Ammon's horn (tissue), 1 donor: Measurements from ENCODE around the gene EIF4E2.
A peak's percentile ranks its signal among the peaks of the same experiment; 100 is the strongest.
"Not testable (repeated sequence)": the region's sequence is repeated elsewhere in the genome, so short reads cannot be mapped to it uniquely, and the experiment has no call there.

ENCODE experiments used
- DNase-seq: peaks from one replicate; pipeline ENCODE4 v3.0.0-alpha.2; 2016; ENCODE audit warnings: low spot score

EIF4E2 gene

GRCh38 chr2:232522623-232523401, 27.7 kb upstream of the EIF4E2 start:
- DNase-seq = no peak

- DNase-seq = no peak
These were observed 27.1 kb upstream of the EIF4E2 start for GRCh38 chr2:232523402-232523681.

GRCh38 chr2:232523682-232524597, 26.5 kb upstream of the EIF4E2 start:
- peak; percentile 50 for DNase-seq

DNA sequence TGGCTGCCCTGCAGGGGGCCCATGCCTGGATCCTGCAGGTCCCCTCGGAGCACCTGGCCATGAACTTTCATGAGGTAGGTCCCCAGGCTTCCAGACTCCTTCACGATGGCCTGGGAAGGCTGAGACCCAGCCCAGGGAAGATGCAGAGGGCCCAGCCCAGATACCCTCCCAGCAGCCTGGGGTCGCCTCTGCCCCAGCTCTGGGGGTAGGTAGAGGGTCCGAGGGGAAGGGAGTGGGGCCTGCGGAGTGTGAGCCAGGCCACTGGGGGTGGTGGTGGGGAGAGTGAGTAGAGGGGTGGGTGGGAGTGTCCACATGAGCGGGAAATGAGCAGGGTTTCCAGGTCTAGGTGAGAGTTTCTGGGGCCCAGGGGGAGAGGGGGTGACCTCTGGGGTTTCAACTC, 25.7 kb upstream of the EIF4E2 start:
- no peak for DNase-seq

GRCh38 chr2:232525199-232525598, 25.3 kb upstream of the EIF4E2 start:
- no peak for DNase-seq

- DNase-seq = peak; percentile 50
These were observed 24.6 kb upstream of the EIF4E2 start, which contains the start of gene CHRND for GRCh38 chr2:232525791-232526371. Gene CHRND, plus strand, starts transcription at chr2:232526160. Its CDS starts 56 bp downstream, at chr2:232526216.

GRCh38 chr2:232526372-232526941, 24.0 kb upstream of the EIF4E2 start:
- DNase-seq = no peak

DNA sequence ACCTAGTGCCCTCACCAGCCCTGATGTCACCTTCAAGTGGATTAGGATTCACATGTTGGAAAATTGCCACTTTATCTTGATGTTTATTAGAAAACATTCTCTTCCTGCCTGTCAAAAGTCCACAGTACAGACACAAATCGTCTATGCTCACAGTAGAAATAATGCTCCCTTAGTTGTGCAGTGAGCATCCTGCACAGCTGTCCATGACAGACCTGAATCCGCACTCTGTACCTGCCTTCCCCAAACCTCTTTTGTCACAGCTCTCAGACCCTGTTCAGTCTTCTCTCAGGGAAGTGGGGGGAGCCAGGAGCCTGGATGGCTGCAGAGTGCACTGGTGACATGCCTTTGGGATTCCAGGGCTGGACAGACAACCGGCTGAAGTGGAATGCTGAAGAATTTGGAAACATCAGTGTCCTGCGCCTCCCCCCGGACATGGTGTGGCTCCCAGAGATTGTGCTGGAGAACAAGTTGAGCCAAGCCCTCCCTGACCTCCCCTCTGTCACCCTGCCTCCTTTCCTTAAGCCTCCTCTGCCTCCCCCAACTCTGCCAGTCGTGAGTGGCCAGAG, 22.5 kb upstream of the EIF4E2 start:
- DNase-seq = no peak

DNA sequence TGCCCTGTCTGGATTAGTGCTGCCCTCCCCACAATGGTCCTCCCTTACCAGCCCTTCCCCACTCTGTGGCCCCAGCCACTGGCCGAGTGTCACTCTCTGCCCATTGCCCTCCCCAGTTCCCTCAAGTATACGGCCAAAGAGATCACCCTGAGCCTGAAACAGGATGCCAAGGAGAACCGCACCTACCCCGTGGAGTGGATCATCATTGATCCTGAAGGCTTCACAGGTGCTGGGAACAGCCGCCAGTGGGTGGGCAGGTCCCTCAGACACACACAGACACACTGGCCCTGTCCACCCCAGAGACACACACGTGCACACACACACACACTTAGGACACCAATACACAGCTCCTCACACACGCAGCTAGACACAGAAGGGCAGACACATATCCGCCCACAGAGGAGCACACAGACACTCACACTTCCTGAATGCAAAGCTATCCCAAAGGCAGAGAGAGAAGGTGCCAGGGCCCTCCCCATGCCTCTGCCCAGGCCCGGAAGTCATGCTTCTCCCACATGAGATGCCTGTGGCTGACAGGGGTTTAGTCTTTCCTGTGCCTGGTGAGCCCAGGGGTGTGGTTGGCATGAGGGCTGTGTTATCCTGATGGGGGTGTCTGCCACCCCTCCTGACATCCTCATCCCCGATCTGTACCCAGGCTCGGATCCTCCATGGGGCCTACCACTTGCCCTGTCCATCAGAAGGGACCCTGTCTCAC, 21.6 kb upstream of the EIF4E2 start:
- DNase-seq = peak; percentile 29

- DNase-seq = no peak
These were observed 20.5 kb upstream of the EIF4E2 start for GRCh38 chr2:232529806-232530547.

DNA sequence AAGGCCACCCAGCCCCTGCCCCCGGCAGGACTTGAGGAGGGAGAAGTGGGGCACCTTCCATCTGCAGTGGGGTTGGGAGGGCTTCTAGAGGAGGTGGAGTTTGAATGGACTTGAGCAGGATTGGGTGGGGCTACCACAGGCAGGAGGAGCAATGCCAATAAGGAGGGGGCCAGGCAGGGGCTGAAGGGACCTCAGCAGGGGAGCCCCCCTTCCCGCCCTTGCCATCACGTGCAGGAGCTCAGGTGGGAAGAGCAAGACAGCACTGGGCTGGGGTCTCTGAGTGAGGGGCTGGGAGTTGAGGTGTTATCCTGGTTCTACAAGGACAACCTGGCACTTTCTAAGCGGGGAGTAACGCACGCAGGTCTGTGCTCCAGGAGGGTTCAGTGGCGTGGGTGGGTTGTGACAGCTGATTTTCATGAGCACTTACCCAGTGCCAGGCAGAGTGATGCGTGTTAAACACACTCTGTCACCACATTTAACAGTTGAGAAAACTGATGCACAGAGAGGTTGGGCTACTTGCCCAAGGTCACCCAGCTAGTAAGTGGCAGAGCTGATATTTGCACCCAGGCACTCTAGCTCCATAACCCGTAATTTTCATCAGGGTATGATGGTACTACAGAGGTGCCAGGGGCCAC, 19.7 kb upstream of the EIF4E2 start:
- DNase-seq = no peak

GRCh38 chr2:232532419-232532818, 18.1 kb upstream of the EIF4E2 start:
- no peak for DNase-seq

GRCh38 chr2:232532821-232533220, 17.7 kb upstream of the EIF4E2 start:
- not testable (repeated sequence) for DNase-seq

DNA sequence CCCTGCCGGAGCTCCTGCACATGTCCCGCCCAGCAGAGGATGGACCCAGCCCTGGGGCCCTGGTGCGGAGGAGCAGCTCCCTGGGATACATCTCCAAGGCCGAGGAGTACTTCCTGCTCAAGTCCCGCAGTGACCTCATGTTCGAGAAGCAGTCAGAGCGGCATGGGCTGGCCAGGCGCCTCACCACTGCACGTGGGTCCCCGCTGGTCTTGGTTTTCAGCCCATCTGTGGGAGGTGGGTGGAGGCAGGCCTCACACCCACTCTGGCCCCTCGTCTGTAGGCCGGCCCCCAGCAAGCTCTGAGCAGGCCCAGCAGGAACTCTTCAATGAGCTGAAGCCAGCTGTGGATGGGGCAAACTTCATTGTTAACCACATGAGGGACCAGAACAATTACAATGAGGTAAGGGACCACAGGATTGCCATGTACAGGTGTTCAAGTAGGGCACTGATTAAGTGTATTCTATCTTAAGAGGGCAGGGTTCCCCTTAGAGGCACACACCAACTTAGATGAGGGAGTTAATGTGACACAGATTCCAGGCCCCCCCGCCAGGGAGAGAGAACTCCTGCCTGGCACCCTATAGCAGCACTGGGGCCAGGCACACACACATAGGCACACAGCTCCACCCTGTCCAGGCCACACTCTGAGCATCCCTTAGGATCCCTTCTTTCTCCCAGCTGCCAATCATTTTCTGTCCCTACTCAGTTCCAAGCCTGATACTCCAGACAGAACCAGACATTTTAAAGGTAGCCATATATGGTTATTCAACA, 16.4 kb upstream of the EIF4E2 start:
- no peak for DNase-seq

- DNase-seq = no peak
These were observed 15.4 kb upstream of the EIF4E2 start for GRCh38 chr2:232534940-232535651.

DNA sequence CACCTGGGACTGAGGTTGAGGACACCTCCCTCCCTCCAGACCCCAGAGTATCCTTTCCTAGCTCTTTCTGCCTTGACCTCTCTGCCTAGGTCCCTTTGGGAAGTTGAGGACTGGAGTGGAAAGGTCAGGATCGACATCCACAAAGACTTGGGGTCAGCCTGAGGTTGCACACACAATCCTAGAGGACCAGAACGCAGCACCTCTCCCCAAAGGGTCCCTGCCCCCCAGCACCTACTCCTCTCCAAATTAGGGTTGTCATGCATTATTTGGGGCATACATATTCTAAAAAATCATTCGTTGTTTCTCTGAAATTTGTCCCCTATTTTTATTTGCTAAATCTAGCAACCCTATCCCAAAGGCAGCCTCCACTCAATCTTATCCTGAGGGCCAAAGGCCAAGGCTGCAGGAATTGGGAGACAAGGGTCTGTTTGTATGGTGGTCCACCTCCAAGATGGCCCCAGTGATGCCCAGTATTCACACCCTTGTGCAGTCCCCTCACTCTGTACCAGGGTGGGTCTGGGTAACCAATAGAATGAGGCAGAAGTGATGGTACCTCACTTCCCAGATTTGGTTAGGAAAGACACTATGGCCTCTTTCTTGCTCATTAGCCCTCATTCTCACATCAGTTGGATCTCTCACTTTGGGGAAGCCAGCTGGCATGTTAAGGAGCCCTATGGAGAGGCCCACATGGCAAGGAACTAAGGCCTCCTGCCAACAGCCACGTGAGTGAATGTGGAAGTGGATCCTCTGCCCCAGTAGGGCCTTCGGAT, 14.5 kb upstream of the EIF4E2 start:
- no peak for DNase-seq

DNA sequence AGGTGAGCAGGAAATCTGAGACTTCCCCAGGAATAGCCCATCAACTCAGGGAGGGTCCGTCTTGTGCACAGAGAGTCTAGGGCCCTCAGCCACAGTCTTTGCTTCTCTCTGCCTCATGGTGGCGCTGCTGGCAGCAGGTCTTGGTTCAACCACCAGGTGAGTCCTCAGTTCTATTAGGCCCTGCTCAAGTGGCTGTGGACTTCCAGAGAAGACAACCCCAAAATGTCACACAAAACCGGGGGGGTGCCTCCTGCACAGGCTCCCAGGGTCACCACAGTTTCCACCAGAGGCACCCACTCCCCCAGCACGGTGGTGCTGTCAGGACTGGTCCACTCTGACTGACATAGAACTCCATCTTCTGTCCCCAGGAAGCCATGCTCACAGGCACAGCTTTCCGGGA, 13.4 kb upstream of the EIF4E2 start:
- DNase-seq = no peak

GRCh38 chr2:232537499-232537898, 13.0 kb upstream of the EIF4E2 start:
- DNase-seq = no peak
